GM13976 (cell line): ENCODE results near the gene KRT86.

ENCODE experiments used
- DNase-seq: peaks from one replicate; pipeline ENCODE4 v3.0.0; 2012; ENCODE audit warnings: low spot score
- CTCF ChIP-seq: IDR thresholded peaks from 2 replicates; pipeline ENCODE4 v1.5.1; 2012; ENCODE audit warnings: borderline replicate concordance, mild to moderate bottlenecking; ENCODE audit not compliant: insufficient read depth; ENCODE audit errors: extremely low read depth, missing control alignments, control extremely low read depth
- in situ Hi-C: fragments of 300-500 bp; cut with MboI; formaldehyde crosslinking; loops from one replicate; pipeline ENCODE4 v1.12.0; 2022; ENCODE audit warnings: low sequenced_read_pairs, mixed read lengths, inconsistent platforms; ENCODE audit not compliant: unreplicated experiment

Gene KRT86

GRCh38 chr12:52274521-52275120, at the start of gene KRT86:
TSS of gene KRT86 (plus strand) at chr12:52274645. CDS start at chr12:52301917, 27,272 bp downstream.
- in situ Hi-C loops, result no loop called here
- no peak for DNase-seq
- no peak for TF ChIP-seq CTCF

GRCh38 chr12:52225752-52226151, 48.7 kb upstream of the KRT86 start:
- in situ Hi-C loops, result no loop called here
- TF ChIP-seq CTCF, result no peak
- DNase-seq, result no peak

- in situ Hi-C loops, result no loop called here
- DNase-seq, result no peak
- TF ChIP-seq CTCF, result no peak
These were observed 48.0 kb upstream of the KRT86 start for GRCh38 chr12:52226446-52226845.

- in situ Hi-C loops, result no loop called here
- DNase-seq, result no peak
- no peak for TF ChIP-seq CTCF
These were observed 46.8 kb upstream of the KRT86 start for GRCh38 chr12:52227606-52228166.

GRCh38 chr12:52228366-52228765, 46.1 kb upstream of the KRT86 start:
- no peak for DNase-seq
- TF ChIP-seq CTCF, result no peak
- in situ Hi-C loops, result no loop called here

GRCh38 chr12:52228931-52229330, 45.5 kb upstream of the KRT86 start:
- DNase-seq, result no peak
- in situ Hi-C loops, result no loop called here
- TF ChIP-seq CTCF, result no peak
